ENCODE measurements around the gene IDS. TPM values are rescaled to one million over a fixed set of nuclear protein-coding genes. Genes with fewer than 3 reads are reported as not detected.

IDS gene
- total and polyA plus RNA-seq, 8 donors = 30.1 to 120 (median 37.7) TPM

DNA sequence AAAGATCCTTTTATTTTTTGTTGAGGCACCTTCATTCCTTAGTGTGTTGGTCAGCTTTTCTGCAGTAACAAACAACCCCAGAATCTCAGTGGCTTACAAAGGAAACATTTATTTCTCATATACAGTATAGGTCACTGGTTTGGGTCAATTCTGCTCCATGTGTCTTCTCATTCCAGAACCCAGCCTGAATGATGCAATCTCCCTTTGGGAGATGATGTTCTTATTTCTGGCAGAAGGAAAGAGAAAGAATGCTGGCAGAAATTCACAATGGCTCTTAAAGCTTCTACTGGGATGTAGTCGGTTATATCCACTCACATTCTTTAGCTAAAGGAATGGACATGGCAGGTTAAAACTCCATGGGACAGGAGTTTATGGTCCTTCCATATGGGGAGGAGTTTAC, 42.3 kb downstream of the IDS start:
- H3K36me3 ChIP-seq = no peaks in the 10 kb centered on the region
- intact Hi-C loops (cut with DNase I) = no loop called here
- H3K9me3 ChIP-seq = no peaks in the 10 kb centered on the region
- H3K4me3 ChIP-seq = no peak overlapping the region
- no peak for ATAC-seq
- no peak overlapping the region for H3K27ac ChIP-seq
- no peak for TF ChIP-seq CTCF (IDR thresholded peaks at IDR 0.05)
- H3K27me3 ChIP-seq = no peaks in the 10 kb centered on the region
- DNase-seq = no peak
- no peaks in the 10 kb centered on the region for H3K4me1 ChIP-seq

DNA sequence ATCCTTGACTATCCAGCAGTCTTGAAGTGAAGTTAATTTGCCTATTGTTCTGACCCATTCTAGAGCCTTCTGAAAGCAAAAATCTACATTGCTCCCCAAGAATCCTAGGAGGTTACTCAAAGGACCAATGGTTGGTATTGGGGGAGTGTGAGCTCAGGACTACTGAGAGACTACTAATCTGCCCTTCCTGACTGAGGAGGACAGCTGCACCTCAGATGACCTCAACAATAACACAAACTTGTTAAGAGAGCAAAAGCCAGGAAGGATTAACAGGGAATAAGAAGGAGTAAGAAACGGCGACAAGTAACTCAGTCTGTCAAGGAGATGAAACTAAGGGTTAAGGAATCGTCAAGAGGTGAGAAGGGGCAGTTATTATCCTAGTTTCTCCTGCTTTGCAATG, 43.4 kb downstream of the IDS start:
- no peak for DNase-seq
- Histone ChIP-seq H3K27me3 (no peaks in the 10 kb centered on the region), H3K4me3 (no peak overlapping the region), H3K27ac (no peak overlapping the region), H3K4me1 (no peaks in the 10 kb centered on the region), H3K36me3 (no peaks in the 10 kb centered on the region), H3K9me3 (no peaks in the 10 kb centered on the region)
- no peak for TF ChIP-seq CTCF (IDR thresholded peaks at IDR 0.05)
- intact Hi-C loops (cut with DNase I) = no loop called here
- ATAC-seq = no peak

- intact Hi-C loops (cut with DNase I) = no loop called here
- no peaks in the 10 kb centered on the region for H3K4me1 ChIP-seq
- no peaks in the 10 kb centered on the region for H3K36me3 ChIP-seq
- TF ChIP-seq CTCF (IDR thresholded peaks at IDR 0.05) = no peak
- DNase-seq = no peak
- no peak overlapping the region for H3K27ac ChIP-seq
- no peak for ATAC-seq
- no peak overlapping the region for H3K4me3 ChIP-seq
- H3K27me3 ChIP-seq = no peaks in the 10 kb centered on the region
- H3K9me3 ChIP-seq = no peaks in the 10 kb centered on the region
Observed at GRCh38 chrX:149458586-149458985, 46.5 kb downstream of the IDS start.

- Histone ChIP-seq H3K27me3 (no peaks in the 10 kb centered on the region), H3K4me3 (no peak overlapping the region), H3K27ac (no peak overlapping the region), H3K4me1 (no peaks in the 10 kb centered on the region), H3K36me3 (no peaks in the 10 kb centered on the region), H3K9me3 (no peaks in the 10 kb centered on the region)
- no peak for ATAC-seq
- intact Hi-C loops (cut with DNase I) = no loop called here
- TF ChIP-seq CTCF (IDR thresholded peaks at IDR 0.05) = no peak
- no peak for DNase-seq
Observed at GRCh38 chrX:149456476-149457245, 48.4 kb downstream of the IDS start.

- no peaks in the 10 kb centered on the region for H3K9me3 ChIP-seq
- no peaks in the 10 kb centered on the region for H3K4me1 ChIP-seq
- no peaks in the 10 kb centered on the region for H3K27me3 ChIP-seq
- H3K27ac ChIP-seq = no peak overlapping the region
- no peaks in the 10 kb centered on the region for H3K36me3 ChIP-seq
- ATAC-seq (no peak), DNase-seq (no peak)
- TF ChIP-seq CTCF (IDR thresholded peaks at IDR 0.05) = no peak
- intact Hi-C loops (cut with DNase I) = no loop called here
- no peak overlapping the region for H3K4me3 ChIP-seq
Observed at GRCh38 chrX:149455934-149456333, 49.2 kb downstream of the IDS start.

Measured in left lung (tissue), 10 donors.